ENCODE results near the gene SYNE2. TPM values are rescaled to one million over a fixed set of nuclear protein-coding genes. Genes with fewer than 3 reads are reported as not detected.

SYNE2 gene
- total RNA-seq, 2 donors from 2014 or later: 86.7 to 97.4 TPM

GRCh38 chr14:63905370-63905769 is 52.6 kb downstream of the SYNE2 start:
- no peak for ATAC-seq
- peak overlapping the region in 1 of 2 donors; percentile 17 for H3K27ac Mint-ChIP-seq
- H3K4me1 Mint-ChIP-seq (ENCODE audit: low read depth in 2 of 2): peaks cover 49 to 55% of the 10 kb centered on the region in 2 donors

GRCh38 chr14:63908667-63909264 is 56.0 kb downstream of the SYNE2 start:
- Mint-ChIP-seq H3K4me3 (peak overlapping the region; percentile 58), H3K9me3 (peaks cover 4% of the 10 kb centered on the region), H3K27ac (no peak overlapping the region), H3K4me1 (ENCODE audit: low read depth in 2 of 2) (peaks cover 47 to 48% of the 10 kb centered on the region in 2 donors), H3K27me3 (no peaks in the 10 kb centered on the region), H3K36me3 (peaks cover 5% of the 10 kb centered on the region)
- DNase-seq (ENCODE audit: low spot score) (no peak), ATAC-seq (no peak)

More at GRCh38 chr14:63905370-63905769, 52.6 kb downstream of the SYNE2 start:
- H3K9me3 Mint-ChIP-seq: peaks cover 4% of the 10 kb centered on the region
- H3K4me3 Mint-ChIP-seq: no peak overlapping the region
- H3K27me3 Mint-ChIP-seq: no peaks in the 10 kb centered on the region
- H3K36me3 Mint-ChIP-seq: no peaks in the 10 kb centered on the region
- no peak for DNase-seq (ENCODE audit: low spot score)

GRCh38 chr14:63909984-63910383 is 57.2 kb downstream of the SYNE2 start:
- Mint-ChIP-seq H3K4me3 (no peak overlapping the region), H3K27me3 (no peaks in the 10 kb centered on the region), H3K27ac (peak overlapping the region in 1 of 2 donors; percentile 48), H3K4me1 (ENCODE audit: low read depth in 2 of 2) (peaks cover 36 to 38% of the 10 kb centered on the region in 2 donors), H3K9me3 (no peaks in the 10 kb centered on the region), H3K36me3 (peaks cover 5% of the 10 kb centered on the region)
- DNase-seq (ENCODE audit: low spot score): no peak
- ATAC-seq: no peak

GRCh38 chr14:63910583-63911363 is 58.0 kb downstream of the SYNE2 start:
- Mint-ChIP-seq H3K36me3 (peaks cover 5% of the 10 kb centered on the region), H3K4me3 (peak overlapping the region; percentile 23), H3K27me3 (no peaks in the 10 kb centered on the region), H3K27ac (peak overlapping the region in 1 of 2 donors; percentile 48), H3K9me3 (no peaks in the 10 kb centered on the region), H3K4me1 (ENCODE audit: low read depth in 2 of 2) (peaks cover 28 to 31% of the 10 kb centered on the region in 2 donors)
- no peak for DNase-seq (ENCODE audit: low spot score)
- no peak for ATAC-seq

- DNase-seq (ENCODE audit: low spot score): no peak
- H3K4me1 Mint-ChIP-seq (ENCODE audit: low read depth in 2 of 2): peaks cover 22 to 31% of the 10 kb centered on the region in 2 donors
- H3K27ac Mint-ChIP-seq: no peak overlapping the region
- no peak overlapping the region for H3K4me3 Mint-ChIP-seq
- no peaks in the 10 kb centered on the region for H3K27me3 Mint-ChIP-seq
- peaks cover 5% of the 10 kb centered on the region for H3K36me3 Mint-ChIP-seq
- H3K9me3 Mint-ChIP-seq: no peaks in the 10 kb centered on the region
- ATAC-seq: no peak
Measured at GRCh38 chr14:63911404-63911803, 58.6 kb downstream of the SYNE2 start.

GRCh38 chr14:63912286-63912685 is 59.5 kb downstream of the SYNE2 start:
- DNase-seq (ENCODE audit: low spot score): no peak
- Mint-ChIP-seq H3K36me3 (peaks cover 5% of the 10 kb centered on the region), H3K4me1 (ENCODE audit: low read depth in 2 of 2) (peaks cover 21 to 31% of the 10 kb centered on the region in 2 donors), H3K27me3 (no peaks in the 10 kb centered on the region), H3K4me3 (no peak overlapping the region), H3K9me3 (no peaks in the 10 kb centered on the region), H3K27ac (no peak overlapping the region)
- no peak for ATAC-seq

- Mint-ChIP-seq H3K36me3 (no peaks in the 10 kb centered on the region), H3K27me3 (no peaks in the 10 kb centered on the region), H3K9me3 (no peaks in the 10 kb centered on the region), H3K4me3 (no peak overlapping the region), H3K27ac (no peak overlapping the region), H3K4me1 (ENCODE audit: low read depth in 2 of 2) (peaks cover 7 to 10% of the 10 kb centered on the region in 2 donors)
- DNase-seq (ENCODE audit: low spot score) (no peak), ATAC-seq (no peak)
Measured at GRCh38 chr14:63918411-63918810, 65.6 kb downstream of the SYNE2 start.

GRCh38 chr14:63922696-63923421 is 70.1 kb downstream of the SYNE2 start:
- no peak overlapping the region for H3K4me3 Mint-ChIP-seq
- H3K36me3 Mint-ChIP-seq: peaks cover 17% of the 10 kb centered on the region
- ATAC-seq: peak; percentile 54 to 55
- no peaks in the 10 kb centered on the region for H3K27me3 Mint-ChIP-seq
- peaks cover 4% of the 10 kb centered on the region for H3K9me3 Mint-ChIP-seq
- H3K27ac Mint-ChIP-seq: peak overlapping the region; percentile 9 to 70
- DNase-seq (ENCODE audit: low spot score): no peak
- peaks cover 21 to 26% of the 10 kb centered on the region in 2 donors for H3K4me1 Mint-ChIP-seq (ENCODE audit: low read depth in 2 of 2)

- H3K4me1 Mint-ChIP-seq (ENCODE audit: low read depth in 2 of 2): peaks cover 26 to 31% of the 10 kb centered on the region in 2 donors
- peaks cover 4% of the 10 kb centered on the region for H3K9me3 Mint-ChIP-seq
- DNase-seq (ENCODE audit: low spot score) (no peak), ATAC-seq (no peak)
- peaks cover 17% of the 10 kb centered on the region for H3K36me3 Mint-ChIP-seq
- H3K27ac Mint-ChIP-seq: peak overlapping the region in 1 of 2 donors; percentile 70
- H3K4me3 Mint-ChIP-seq: no peak overlapping the region
- no peaks in the 10 kb centered on the region for H3K27me3 Mint-ChIP-seq
Measured at GRCh38 chr14:63923422-63923752, 70.6 kb downstream of the SYNE2 start.

- no peaks in the 10 kb centered on the region for H3K27me3 Mint-ChIP-seq
- H3K36me3 Mint-ChIP-seq: peaks cover 17% of the 10 kb centered on the region
- H3K4me1 Mint-ChIP-seq (ENCODE audit: low read depth in 2 of 2): peaks cover 27 to 33% of the 10 kb centered on the region in 2 donors
- DNase-seq (ENCODE audit: low spot score) (no peak), ATAC-seq (no peak)
- peaks cover 4% of the 10 kb centered on the region for H3K9me3 Mint-ChIP-seq
- no peak overlapping the region for H3K4me3 Mint-ChIP-seq
- H3K27ac Mint-ChIP-seq: no peak overlapping the region
Measured at GRCh38 chr14:63924375-63924774, 71.6 kb downstream of the SYNE2 start.

GRCh38 chr14:63926641-63927040 is 73.8 kb downstream of the SYNE2 start:
- H3K4me3 Mint-ChIP-seq: no peak overlapping the region
- DNase-seq (ENCODE audit: low spot score) (no peak), ATAC-seq (peak; percentile 44 to 57)
- H3K36me3 Mint-ChIP-seq: peaks cover 17% of the 10 kb centered on the region
- peak overlapping the region; percentile 49 to 87 for H3K27ac Mint-ChIP-seq
- peaks cover 32 to 33% of the 10 kb centered on the region in 2 donors for H3K4me1 Mint-ChIP-seq (ENCODE audit: low read depth in 2 of 2)
- H3K9me3 Mint-ChIP-seq: peaks cover 4% of the 10 kb centered on the region
- H3K27me3 Mint-ChIP-seq: no peaks in the 10 kb centered on the region

GRCh38 chr14:63928744-63929174 is 76.0 kb downstream of the SYNE2 start:
- Mint-ChIP-seq H3K27me3 (no peaks in the 10 kb centered on the region), H3K4me1 (ENCODE audit: low read depth in 2 of 2) (peaks cover 37 to 40% of the 10 kb centered on the region in 2 donors), H3K36me3 (peaks cover 17% of the 10 kb centered on the region), H3K9me3 (peaks cover 4% of the 10 kb centered on the region), H3K27ac (peak overlapping the region in 1 of 2 donors; percentile 71), H3K4me3 (no peak overlapping the region)
- no peak for DNase-seq (ENCODE audit: low spot score)
- no peak for ATAC-seq

- ATAC-seq (peak; percentile 70 to 77), DNase-seq (ENCODE audit: low spot score) (no peak)
- no peaks in the 10 kb centered on the region for H3K9me3 Mint-ChIP-seq
- no peaks in the 10 kb centered on the region for H3K36me3 Mint-ChIP-seq
- H3K4me3 Mint-ChIP-seq: peak overlapping the region; percentile 42
- H3K27me3 Mint-ChIP-seq: no peaks in the 10 kb centered on the region
- H3K27ac Mint-ChIP-seq: peak overlapping the region; percentile 16 to 55
- H3K4me1 Mint-ChIP-seq (ENCODE audit: low read depth in 2 of 2): peaks cover 25 to 28% of the 10 kb centered on the region in 2 donors
Measured at GRCh38 chr14:63933110-63933509, 80.3 kb downstream of the SYNE2 start.

- H3K9me3 Mint-ChIP-seq: no peaks in the 10 kb centered on the region
- ATAC-seq (no peak), DNase-seq (ENCODE audit: low spot score) (no peak)
- no peaks in the 10 kb centered on the region for H3K27me3 Mint-ChIP-seq
- H3K27ac Mint-ChIP-seq: peak overlapping the region; percentile 16 to 55
- H3K36me3 Mint-ChIP-seq: no peaks in the 10 kb centered on the region
- H3K4me3 Mint-ChIP-seq: peak overlapping the region; percentile 42
- H3K4me1 Mint-ChIP-seq (ENCODE audit: low read depth in 2 of 2): peaks cover 21 to 23% of the 10 kb centered on the region in 2 donors
Measured at GRCh38 chr14:63933711-63934110, 80.9 kb downstream of the SYNE2 start.

Data from natural killer cell treated with Interleukin-12 subunit alpha and Interleukin-12 subunit beta and Interleukin-15 and Interleukin-18, amount 100 ng/mL, for 72 hours (primary cell).